Stomach (tissue), 9 donors: ENCODE data around the gene FSCN2. TPM values are rescaled to one million over a fixed set of nuclear protein-coding genes. Genes with fewer than 3 reads are reported as not detected.

Experiments used
- DNase-seq, 2 donors: peaks; one replicate each; pipeline versions ENCODE4 v3.0.0 to v3.0.0-alpha.2; 2013 to 2019
- H3K27ac ChIP-seq, 5 donors: fragments of 200-600 bp in 4 of 5; sonication (generic) in 4 of 5; one replicate each; pipeline ENCODE4 v1.5.1; 2013 to 2019; ENCODE audit warnings: mild to moderate bottlenecking in 1 of 5, moderate library complexity in 1 of 5
- H3K27me3 ChIP-seq, 3 donors: fragments of 200-600 bp; sonication (generic); one replicate each; pipeline ENCODE4 v1.5.1; 2017 to 2019; ENCODE audit warnings: mixed run types in 1 of 3
- H3K36me3 ChIP-seq, 4 donors: fragments of 200-600 bp; sonication (generic); 1 replicate in 3 of 4; 2 replicates in 1 of 4; pipeline ENCODE4 v1.5.1; 2016 to 2019
- H3K4me1 ChIP-seq, 4 donors: fragments of 200-600 bp; sonication (generic); one replicate each; pipeline ENCODE4 v1.5.1; 2016 to 2019
- H3K4me3 ChIP-seq, 4 donors: fragments of 200-600 bp; sonication (generic) in 3 of 4; one replicate each; pipeline ENCODE4 v1.5.1; 2016 to 2019; ENCODE audit warnings: mild to moderate bottlenecking in 1 of 4
- H3K9me3 ChIP-seq, 4 donors: fragments of 200-600 bp; sonication (generic); one replicate each; pipeline ENCODE4 v1.5.1; 2016 to 2019
- CTCF ChIP-seq, 7 experiments: fragments of 450-650 bp in 4 of 7; fragments of 200-600 bp in 3 of 7; sonication (generic) in 3 of 7; IDR thresholded peaks; one replicate each; pipeline ENCODE4 v1.5.1; 2016 to 2019; ENCODE audit warnings: antibody characterized with exemption in 7 of 7, control low read depth in 2 of 7, mild to moderate bottlenecking in 1 of 7
- EP300 ChIP-seq: sonication (generic); formaldehyde crosslinking; IDR thresholded peaks from one replicate; pipeline ENCODE4 v1.6.1; 2017; ENCODE audit warnings: antibody characterized with exemption
- POLR2A ChIP-seq, 4 donors: fragments of 450-650 bp; IDR thresholded peaks; one replicate each; pipeline ENCODE4 v1.6.1; 2016; ENCODE audit warnings: antibody characterized with exemption in 4 of 4, control low read depth in 2 of 4, mild to moderate bottlenecking in 1 of 4, moderate library complexity in 1 of 4
- POLR2AphosphoS5 ChIP-seq, 3 donors: sonication (generic); formaldehyde crosslinking; IDR thresholded peaks; one replicate each; pipeline ENCODE4 v1.6.1; 2016; ENCODE audit warnings: antibody characterized with exemption in 3 of 3
- WGBS, 5 donors: extraction: QIAGEN DNeasy Blood & Tissue Kit in 3 of 5; methylation state at CpG; one replicate each; pipeline versions ENCODE4 v1.1.5 to v1.1.7; 2013 to 2018; 5-methylcytosine and 5-hydroxymethylcytosine counted together
- intact Hi-C: fragments of 100-400 bp; cut with DNase I; formaldehyde crosslinking; loops from one replicate; pipeline ENCODE4 v1.15.1; 2023; ENCODE audit warnings: low total_unique reads
- polyA plus RNA-seq, 3 donors: library from polyadenylated mRNA; stranded (reverse); fragments of 200-250 nt; gene quantifications; one replicate each; pipeline ENCODE4 v1.2.3, GENCODE V29; 2013
- total RNA-seq, 5 donors: library from RNA; depleted of rRNA; stranded (reverse); fragments of >200 nt; gene quantifications; one replicate each; pipeline versions ENCODE4 v1.1.0 to v1.2.3, GENCODE V29; 2014 to 2016
- donor health status: healthy with polysubstance abuse.
- donor health status: Bipolar disorder and iron deficiency.
- donor health status: healthy.

Gene FSCN2
- total and polyA plus RNA-seq, 8 donors = 0.90 to 21.7 (median 2.8) TPM; not detected in 1

GRCh38 chr17:81565231-81565630, 37.1 kb downstream of the FSCN2 start:
- H3K27ac ChIP-seq = peak overlapping the region in 3 of 5 donors; percentile 82 to 88 (median 83)

DNA sequence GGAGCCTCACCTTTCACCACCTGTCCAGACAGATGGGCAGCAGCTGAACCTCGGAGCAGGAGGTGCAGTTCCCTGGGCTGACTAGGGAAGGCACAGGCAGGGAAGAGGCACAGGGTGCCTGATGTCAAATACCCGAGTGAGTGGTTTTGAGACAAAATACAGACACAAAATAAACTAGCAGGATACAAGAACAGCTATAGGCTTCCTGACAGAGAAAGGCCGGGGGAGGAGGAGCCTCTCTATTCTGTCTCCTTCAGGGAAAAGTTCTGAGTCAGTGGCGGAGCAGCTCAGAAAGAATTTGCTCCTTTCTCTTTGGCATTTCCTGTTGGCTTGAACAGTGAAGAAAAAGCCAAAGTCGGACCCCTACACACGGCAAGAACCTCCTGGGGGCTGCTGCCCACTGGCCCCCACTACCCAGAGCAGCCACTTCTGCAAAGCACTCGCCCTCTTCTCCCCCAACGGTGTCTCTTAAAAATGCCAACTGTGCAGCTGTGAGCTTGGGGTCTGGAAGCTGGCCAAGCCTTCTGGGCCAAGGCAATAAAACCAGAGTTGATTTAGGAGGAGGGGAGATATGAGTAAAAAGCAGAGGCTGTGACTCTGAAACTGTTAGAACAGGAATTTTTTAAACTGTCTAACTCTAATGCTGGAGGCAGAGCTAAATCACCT, 38.4 kb downstream of the FSCN2 start:
- H3K4me3 ChIP-seq = peak overlapping the region in 2 of 4 donors; percentile 3 to 15
- H3K9me3 ChIP-seq = no peaks in the 10 kb centered on the region
- no peaks in the 10 kb centered on the region for H3K27me3 ChIP-seq
- peak overlapping the region; percentile 71 to 88 (median 82) for H3K27ac ChIP-seq
- intact Hi-C loops = no loop called here
- TF ChIP-seq CTCF (IDR thresholded peaks at IDR 0.05) (peak in 1 of 7 experiments; percentile 7), POLR2A (IDR thresholded peaks at IDR 0.05) (no peak), EP300 (no peak), POLR2AphosphoS5 (IDR thresholded peaks at IDR 0.05) (peak in 1 of 3 donors; percentile 61)
- H3K36me3 ChIP-seq = peaks cover 65 to 99% (median 93%) of the 10 kb centered on the region in 4 donors
- WGBS, 5 donors = 2 to 10% (median 6%) methylated on average over 8 of the region's 8 CpGs
- peaks cover 30 to 43% (median 36%) of the 10 kb centered on the region in 4 donors for H3K4me1 ChIP-seq
- peak; percentile 84 to 89 for DNase-seq

More at GRCh38 chr17:81565231-81565630, 37.1 kb downstream of the FSCN2 start:
- H3K27me3 ChIP-seq = no peaks in the 10 kb centered on the region
- intact Hi-C loops = no loop called here
- H3K9me3 ChIP-seq = no peaks in the 10 kb centered on the region
- H3K36me3 ChIP-seq = peaks cover 61 to 99% (median 93%) of the 10 kb centered on the region in 4 donors
- TF ChIP-seq POLR2A (IDR thresholded peaks at IDR 0.05) (no peak), EP300 (no peak), POLR2AphosphoS5 (IDR thresholded peaks at IDR 0.05) (no peak), CTCF (IDR thresholded peaks at IDR 0.05) (no peak)
- peaks cover 30 to 55% (median 36%) of the 10 kb centered on the region in 4 donors for H3K4me1 ChIP-seq
- 94 to 96% (median 95%) methylated on average over 15 to 16 of the region's 16 CpGs for WGBS, 5 donors
- H3K4me3 ChIP-seq = no peak overlapping the region
- DNase-seq = no peak

DNA sequence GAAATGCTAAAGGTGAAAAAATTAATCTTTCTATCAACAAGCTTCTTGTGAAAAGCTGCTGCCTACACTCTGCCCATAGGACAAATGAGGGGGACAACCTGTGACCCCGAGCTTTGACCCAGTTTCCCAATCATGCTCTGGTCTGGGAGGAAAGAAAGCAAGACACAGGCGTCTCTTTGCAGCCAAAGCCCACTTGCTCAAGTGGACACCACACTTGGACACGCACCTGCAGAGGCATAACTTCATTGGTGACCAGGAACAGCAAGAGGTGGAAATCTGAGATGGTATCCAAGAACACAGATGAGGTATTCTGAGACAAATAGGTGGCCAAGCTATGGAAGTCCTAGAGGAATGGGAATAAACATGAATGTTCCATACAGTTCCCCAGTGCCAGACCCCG, 39.0 kb downstream of the FSCN2 start:
- WGBS, 5 donors = 40 to 55% (median 43%) methylated on average over 4 of the region's 4 CpGs
- no peak for TF ChIP-seq POLR2AphosphoS5 (IDR thresholded peaks at IDR 0.05)
- TF ChIP-seq CTCF (IDR thresholded peaks at IDR 0.05) = no peak
- peak overlapping the region in 4 of 5 donors; percentile 82 to 88 (median 82) for H3K27ac ChIP-seq
- intact Hi-C loops = no loop called here
- no peak for DNase-seq
- H3K27me3 ChIP-seq = no peaks in the 10 kb centered on the region
- H3K36me3 ChIP-seq = peaks cover 62 to 99% (median 93%) of the 10 kb centered on the region in 4 donors
- H3K4me1 ChIP-seq = peaks cover 30 to 42% (median 36%) of the 10 kb centered on the region in 4 donors
- H3K4me3 ChIP-seq = peak overlapping the region in 1 of 4 donors; percentile 3
- H3K9me3 ChIP-seq = no peaks in the 10 kb centered on the region

GRCh38 chr17:81568416-81568815, 40.2 kb downstream of the FSCN2 start:
- WGBS, 5 donors = 42 to 72% (median 53%) methylated on average over 9 to 10 of the region's 10 CpGs
- Histone ChIP-seq H3K36me3 (peaks cover 54 to 99% (median 91%) of the 10 kb centered on the region in 4 donors), H3K4me3 (no peak overlapping the region), H3K27ac (peak overlapping the region in 3 of 5 donors; percentile 82 to 88 (median 83)), H3K27me3 (no peaks in the 10 kb centered on the region), H3K9me3 (no peaks in the 10 kb centered on the region), H3K4me1 (peaks cover 30 to 42% (median 36%) of the 10 kb centered on the region in 4 donors)
- no peak for DNase-seq
- intact Hi-C loops = no loop called here
- TF ChIP-seq POLR2A (IDR thresholded peaks at IDR 0.05) = no peak
- no peak for TF ChIP-seq EP300
- TF ChIP-seq CTCF (IDR thresholded peaks at IDR 0.05) = no peak
- TF ChIP-seq POLR2AphosphoS5 (IDR thresholded peaks at IDR 0.05) = no peak
